Erythroblast (primary cell): Measurements from ENCODE around the gene ANKRD2.

ENCODE experiments used
- GATA1 ChIP-seq: IDR thresholded peaks from 2 replicates; pipeline ENCODE4 v1.6.1; 2011; ENCODE audit warnings: low read depth, mild to moderate bottlenecking, control low read depth, low read length, moderate library complexity
- POLR2A ChIP-seq: IDR thresholded peaks from 2 replicates; pipeline ENCODE4 v1.6.1; 2011; ENCODE audit warnings: mild to moderate bottlenecking, low read length

GRCh38 chr10:97580421-97581367 lies 8.1 kb downstream of the ANKRD2 start:
- TF ChIP-seq POLR2A (no peak), GATA1 (no peak)
